SKM-1 (cell line): ENCODE results near the gene PIGX.

ENCODE experiments used
- DNase-seq: peaks from one replicate; lab custom pipeline; 2025; ENCODE audit not compliant: unreplicated experiment; lab: John Stamatoyannopoulos, UW

PIGX gene

GRCh38 chr3:196711838-196712513, at the start of gene PIGX, which contains the start of gene CEP19:
TSS of gene PIGX (plus strand) at chr3:196712377.
TSS of gene CEP19 (minus strand) at chr3:196712250. CDS start at chr3:196708657, 3,593 bp downstream.
- peak; percentile 55 for DNase-seq

- DNase-seq, result no peak
Observed at GRCh38 chr3:196662711-196663571, 49.2 kb upstream of the PIGX start.

- peak; percentile 89 for DNase-seq
Observed at GRCh38 chr3:196666001-196666867, 45.9 kb upstream of the PIGX start.

- no peak for DNase-seq
Observed at GRCh38 chr3:196667056-196667825, 44.9 kb upstream of the PIGX start.

- DNase-seq, result no peak
Observed at GRCh38 chr3:196670339-196670738, 41.8 kb upstream of the PIGX start.

- no peak for DNase-seq
Observed at GRCh38 chr3:196673632-196674031, 38.5 kb upstream of the PIGX start.

GRCh38 chr3:196677353-196677752, 34.8 kb upstream of the PIGX start:
- no peak for DNase-seq

GRCh38 chr3:196677931-196678330, 34.2 kb upstream of the PIGX start:
- DNase-seq, result no peak

GRCh38 chr3:196684548-196685407, 27.4 kb upstream of the PIGX start:
- DNase-seq, result peak; percentile 82

- no peak for DNase-seq
Observed at GRCh38 chr3:196686436-196686835, 25.7 kb upstream of the PIGX start.

- peak; percentile 96 for DNase-seq
Observed at GRCh38 chr3:196688349-196688748, 23.8 kb upstream of the PIGX start.

- no peak for DNase-seq
Observed at GRCh38 chr3:196689941-196690660, 22.1 kb upstream of the PIGX start.

- no peak for DNase-seq
Observed at GRCh38 chr3:196691386-196691785, 20.8 kb upstream of the PIGX start.

- no peak for DNase-seq
Observed at GRCh38 chr3:196694202-196694638, 18.0 kb upstream of the PIGX start.

- no peak for DNase-seq
Observed at GRCh38 chr3:196694941-196695848, 17.0 kb upstream of the PIGX start.

- DNase-seq, result no peak
Observed at GRCh38 chr3:196695849-196696226, 16.3 kb upstream of the PIGX start.

GRCh38 chr3:196697270-196697669, 14.9 kb upstream of the PIGX start:
- no peak for DNase-seq

- DNase-seq, result no peak
Observed at GRCh38 chr3:196699749-196700148, 12.4 kb upstream of the PIGX start.
